ENCODE results near the gene KCTD3. TPM values are rescaled to one million over a fixed set of nuclear protein-coding genes. Genes with fewer than 3 reads are reported as not detected.

Gene KCTD3
- total and polyA plus RNA-seq, 2 of the 13 experiments (the other 11 are each of a cell fraction or from before 2014, with no cell fraction given), result 49.8 to 68.1 TPM

DNA sequence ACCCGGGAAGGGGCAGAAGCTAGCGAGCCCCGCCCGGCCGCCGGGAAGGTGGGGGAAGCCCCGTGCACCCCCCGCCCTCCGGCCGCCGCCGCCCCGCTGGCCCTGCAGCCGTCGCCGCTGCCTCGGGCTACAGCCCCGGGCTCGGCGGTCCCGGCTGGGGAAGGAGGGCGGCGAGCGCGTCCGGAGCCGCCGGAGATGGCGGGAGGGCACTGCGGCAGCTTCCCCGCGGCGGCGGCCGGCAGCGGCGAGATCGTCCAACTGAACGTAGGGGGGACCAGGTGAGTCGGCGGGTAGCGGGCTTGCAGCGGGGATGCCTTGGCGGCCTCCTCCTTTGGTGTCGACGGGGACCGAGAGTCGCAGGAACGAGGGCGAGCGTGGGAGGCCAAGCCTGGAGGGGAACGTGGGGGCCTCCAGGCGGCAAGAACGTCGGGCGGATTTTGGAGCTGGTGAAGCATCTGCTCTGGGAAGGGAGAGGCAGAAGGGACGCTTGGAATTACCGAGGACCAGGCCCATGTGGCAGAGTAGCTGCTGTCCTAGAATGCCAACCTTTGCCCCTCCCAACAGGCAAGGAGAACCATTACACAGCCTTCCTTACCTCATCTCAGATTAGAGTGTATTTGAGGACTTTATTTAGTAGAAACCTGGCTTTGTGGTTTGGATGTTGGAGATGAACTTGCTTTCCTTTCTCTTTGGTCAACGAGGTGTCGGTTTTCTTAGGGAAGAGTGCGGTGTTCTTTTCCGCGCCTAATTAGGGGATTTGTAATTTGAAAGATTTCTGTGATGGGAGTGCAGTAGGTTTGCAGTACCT lies 591 bp downstream of the KCTD3 start (continued):
- TF ChIP-seq HNF1A (IDR thresholded peaks at IDR 0.05; ENCODE audit: low read depth), result no peak
- peak; percentile 10; the same call in 1 of the 2 replicates for TF ChIP-seq HNF1A (CRISPR knock-in tag; IDR thresholded peaks at IDR 0.05; ENCODE audit: borderline replicate concordance)
- peak; percentile 46; the same call in 1 of the 2 replicates for TF ChIP-seq ZBTB2 (CRISPR knock-in tag; IDR thresholded peaks at IDR 0.05; ENCODE audit: low read depth)
- TF ChIP-seq ZNF333 (CRISPR knock-in tag; IDR thresholded peaks at IDR 0.05; ENCODE audit: borderline replicate concordance), result no peak
- peak; percentile 29; the same call in 1 of the 2 replicates for TF ChIP-seq SRY (CRISPR knock-in tag; IDR thresholded peaks at IDR 0.05)
- TF ChIP-seq POLR2AphosphoS2 (IDR thresholded peaks at IDR 0.05; ENCODE audit: low read depth, low read length), result no peak
- 0 out of 2 replicates have a peak, but pooled peaks have one; percentile 22 for TF ChIP-seq KLF6 (CRISPR knock-in tag; IDR thresholded peaks at IDR 0.05)
- peak; percentile 87 for TF ChIP-seq AGO2 (optimal IDR thresholded peaks at IDR 0.05; ENCODE audit: low read depth, low read length)
- TF ChIP-seq ZNF546 (CRISPR knock-in tag; conservative IDR thresholded peaks at IDR 0.05), result 0 out of 2 replicates have a peak, but pooled peaks have one; percentile 18
- no peak for TF ChIP-seq ZNF367 (CRISPR knock-in tag; IDR thresholded peaks at IDR 0.05; ENCODE audit: borderline replicate concordance)
- TF ChIP-seq CEBPB (IDR thresholded peaks at IDR 0.05; ENCODE audit: borderline replicate concordance, low read depth, low read length), result no peak
- TF ChIP-seq NONO (IDR thresholded peaks at IDR 0.05), result no peak
- TF ChIP-seq NONO (CRISPR knock-in tag; conservative IDR thresholded peaks at IDR 0.05), result 0 out of 2 replicates have a peak, but pooled peaks have one; percentile 14
- no peak for TF ChIP-seq HDAC2 (CRISPR knock-in tag; IDR thresholded peaks at IDR 0.05)
- TF ChIP-seq, protein P1, sequence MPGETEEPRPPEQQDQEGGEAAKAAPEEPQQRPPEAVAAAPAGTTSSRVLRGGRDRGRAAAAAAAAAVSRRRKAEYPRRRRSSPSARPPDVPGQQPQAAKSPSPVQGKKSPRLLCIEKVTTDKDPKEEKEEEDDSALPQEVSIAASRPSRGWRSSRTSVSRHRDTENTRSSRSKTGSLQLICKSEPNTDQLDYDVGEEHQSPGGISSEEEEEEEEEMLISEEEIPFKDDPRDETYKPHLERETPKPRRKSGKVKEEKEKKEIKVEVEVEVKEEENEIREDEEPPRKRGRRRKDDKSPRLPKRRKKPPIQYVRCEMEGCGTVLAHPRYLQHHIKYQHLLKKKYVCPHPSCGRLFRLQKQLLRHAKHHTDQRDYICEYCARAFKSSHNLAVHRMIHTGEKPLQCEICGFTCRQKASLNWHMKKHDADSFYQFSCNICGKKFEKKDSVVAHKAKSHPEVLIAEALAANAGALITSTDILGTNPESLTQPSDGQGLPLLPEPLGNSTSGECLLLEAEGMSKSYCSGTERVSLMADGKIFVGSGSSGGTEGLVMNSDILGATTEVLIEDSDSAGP (CRISPR knock-in tag; IDR thresholded peaks at IDR 0.05; ENCODE audit: borderline replicate concordance), result peak; percentile 11; the same call in 1 of the 2 replicates
- no peak for TF ChIP-seq ZNF749 (CRISPR knock-in tag; IDR thresholded peaks at IDR 0.05; ENCODE audit: borderline replicate concordance)
- 0 out of 2 replicates have a peak, but pooled peaks have one; percentile 14 for TF ChIP-seq ZNF441 (CRISPR knock-in tag; IDR thresholded peaks at IDR 0.05; ENCODE audit: borderline replicate concordance)
- no peak for TF ChIP-seq NBN (conservative IDR thresholded peaks at IDR 0.05)
- TF ChIP-seq PHF8 (CRISPR knock-in tag; IDR thresholded peaks at IDR 0.05), result peak; percentile 70
- TF ChIP-seq HNF4A (CRISPR knock-in tag; IDR thresholded peaks at IDR 0.05), result no peak
- TF ChIP-seq ZNF563 (CRISPR knock-in tag; IDR thresholded peaks at IDR 0.05), result 0 out of 2 replicates have a peak, but pooled peaks have one; percentile 49
- TF ChIP-seq JUND (CRISPR knock-in tag; IDR thresholded peaks at IDR 0.05), result 0 out of 2 replicates have a peak, but pooled peaks have one; percentile 17

Data from HepG2 (cell line).